PC-9 (cell line): ENCODE results near the gene SDHA.
"Not testable (repeated sequence)": the region's sequence is repeated elsewhere in the genome, so short reads cannot be mapped to it uniquely, and the experiment has no call there.

ENCODE experiments used
- EZH2 ChIP-seq: fragments of 200-600 bp; sonication (generic); IDR thresholded peaks from 2 replicates; pipeline ENCODE4 v1.8.0; 2017; ENCODE audit warnings: antibody characterized with exemption, low read depth
- TF ChIP-seq, protein P1 (sequence below): fragments of 200-600 bp; sonication (generic); conservative IDR thresholded peaks from 2 replicates; pipeline ENCODE4 v1.6.1; 2017; ENCODE audit warnings: mixed run types, antibody characterized with exemption, mild to moderate bottlenecking, moderate library complexity

DNA sequence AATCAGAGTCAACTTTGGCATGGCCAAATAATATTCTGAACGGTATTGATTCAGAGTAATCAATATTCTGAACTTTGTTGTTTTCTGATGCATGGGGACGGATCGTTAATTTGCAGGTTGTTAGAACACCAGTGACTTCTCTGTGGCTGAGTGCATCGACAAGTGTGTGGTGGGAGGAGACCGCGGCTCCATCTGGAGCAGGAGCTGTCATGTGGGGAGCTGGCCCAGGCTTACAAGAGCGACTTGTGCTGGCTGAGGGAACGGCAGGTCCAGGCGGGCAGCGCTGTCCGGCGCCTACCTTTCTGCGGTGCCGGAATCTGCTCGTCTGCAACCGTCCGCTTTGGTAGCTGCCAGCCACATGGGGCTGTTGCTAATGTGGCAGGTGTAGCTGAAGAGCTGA lies 9.3 kb downstream of the SDHA start:
- TF ChIP-seq, protein P1, sequence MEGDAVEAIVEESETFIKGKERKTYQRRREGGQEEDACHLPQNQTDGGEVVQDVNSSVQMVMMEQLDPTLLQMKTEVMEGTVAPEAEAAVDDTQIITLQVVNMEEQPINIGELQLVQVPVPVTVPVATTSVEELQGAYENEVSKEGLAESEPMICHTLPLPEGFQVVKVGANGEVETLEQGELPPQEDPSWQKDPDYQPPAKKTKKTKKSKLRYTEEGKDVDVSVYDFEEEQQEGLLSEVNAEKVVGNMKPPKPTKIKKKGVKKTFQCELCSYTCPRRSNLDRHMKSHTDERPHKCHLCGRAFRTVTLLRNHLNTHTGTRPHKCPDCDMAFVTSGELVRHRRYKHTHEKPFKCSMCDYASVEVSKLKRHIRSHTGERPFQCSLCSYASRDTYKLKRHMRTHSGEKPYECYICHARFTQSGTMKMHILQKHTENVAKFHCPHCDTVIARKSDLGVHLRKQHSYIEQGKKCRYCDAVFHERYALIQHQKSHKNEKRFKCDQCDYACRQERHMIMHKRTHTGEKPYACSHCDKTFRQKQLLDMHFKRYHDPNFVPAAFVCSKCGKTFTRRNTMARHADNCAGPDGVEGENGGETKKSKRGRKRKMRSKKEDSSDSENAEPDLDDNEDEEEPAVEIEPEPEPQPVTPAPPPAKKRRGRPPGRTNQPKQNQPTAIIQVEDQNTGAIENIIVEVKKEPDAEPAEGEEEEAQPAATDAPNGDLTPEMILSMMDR: not testable (repeated sequence)
- not testable (repeated sequence) for TF ChIP-seq EZH2
